Spleen (tissue), 11 donors: ENCODE measurements around the gene ICOS. TPM values are rescaled to one million over a fixed set of nuclear protein-coding genes. Genes with fewer than 3 reads are reported as not detected.
"Not testable (repeated sequence)": the region's sequence is repeated elsewhere in the genome, so short reads cannot be mapped to it uniquely, and the experiment has no call there.

Experiments used
- DNase-seq: peaks from one replicate; pipeline ENCODE4 v3.0.0-alpha.2; 2020
- H3K27ac ChIP-seq, 8 donors: fragments of 200-600 bp; sonication (generic) in 7 of 8; 1 replicate in 4 of 8; 2 replicates in 4 of 8; pipeline versions ENCODE4 v1.5.0 to v1.8.0; 2016 to 2021; ENCODE audit warnings: inconsistent platforms in 4 of 8, mild to moderate bottlenecking in 4 of 8, moderate library complexity in 1 of 8
- H3K27me3 ChIP-seq, 7 donors: fragments of 200-600 bp; sonication (generic) in 6 of 7; replicated peaks in 1 of 7; 1 replicate in 4 of 7; 2 replicates in 3 of 7; pipeline versions ENCODE4 v1.5.0 to v1.8.0; 2016 to 2021; ENCODE audit warnings: inconsistent platforms in 3 of 7, mild to moderate bottlenecking in 1 of 7
- H3K36me3 ChIP-seq, 6 donors: fragments of 200-600 bp; sonication (generic) in 5 of 6; 1 replicate in 4 of 6; 2 replicates in 2 of 6; pipeline versions ENCODE4 v1.5.0 to v1.8.0; 2016 to 2021; ENCODE audit warnings: inconsistent platforms in 2 of 6
- H3K4me1 ChIP-seq, 6 donors: fragments of 200-600 bp; sonication (generic) in 5 of 6; 1 replicate in 3 of 6; 2 replicates in 3 of 6; pipeline versions ENCODE4 v1.5.0 to v1.8.0; 2016 to 2021; ENCODE audit warnings: inconsistent platforms in 3 of 6
- H3K4me3 ChIP-seq, 8 donors: fragments of 200-600 bp; sonication (generic) in 7 of 8; 1 replicate in 4 of 8; 2 replicates in 4 of 8; pipeline versions ENCODE4 v1.5.0 to v1.8.0; 2016 to 2021; ENCODE audit warnings: inconsistent platforms in 4 of 8, mild to moderate bottlenecking in 4 of 8, moderate library complexity in 2 of 8
- H3K9me3 ChIP-seq, 8 donors: fragments of 200-600 bp; sonication (generic) in 7 of 8; 1 replicate in 4 of 8; 2 replicates in 4 of 8; pipeline versions ENCODE4 v1.5.0 to v1.8.0; 2016 to 2021; ENCODE audit warnings: inconsistent platforms in 4 of 8
- POLR2A ChIP-seq, 3 donors: fragments of 450-650 bp; IDR thresholded peaks; one replicate each; pipeline ENCODE4 v1.5.1; 2017; ENCODE audit warnings: antibody characterized with exemption in 3 of 3, mild to moderate bottlenecking in 1 of 3
- POLR2AphosphoS5 ChIP-seq, 3 donors: sonication (generic); formaldehyde crosslinking; IDR thresholded peaks; one replicate each; pipeline ENCODE4 v1.5.1; 2017; ENCODE audit warnings: antibody characterized with exemption in 3 of 3
- WGBS, 5 donors: extraction: QIAGEN DNeasy Blood & Tissue Kit in 3 of 5; methylation state at CpG; one replicate each; pipeline versions ENCODE4 v1.1.5 to v1.1.7; 2013 to 2018; 5-methylcytosine and 5-hydroxymethylcytosine counted together
- intact Hi-C: fragments of 100-400 bp; cut with DNase I; formaldehyde crosslinking; loops from one replicate; pipeline ENCODE4 v1.15.0; 2023; ENCODE audit warnings: low total_unique reads
- polyA plus RNA-seq, 3 donors: library from polyadenylated mRNA; stranded (reverse); fragments of 200-250 nt; gene quantifications; one replicate each; pipeline ENCODE4 v1.2.1, GENCODE V29; 2013
- total RNA-seq, 7 donors: library from RNA; depleted of rRNA in 3 of 7; stranded (reverse); fragments of >200 nt in 3 of 7; fragmentation: NEBNext Ultra II Directional in 4 of 7; extraction: Animal tissue kit (Norgen Biotek cat#: 25700) in 4 of 7; gene quantifications; one replicate each; pipeline versions ENCODE4 v1.1.0 to v1.2.1, GENCODE V29; 2016 to 2021
- TF ChIP-seq, protein P1 (sequence below), 11 experiments: fragments of 200-600 bp in 7 of 11; fragments of 450-650 bp in 4 of 11; sonication (generic) in 4 of 11; IDR thresholded peaks in 8 of 11; conservative IDR thresholded peaks in 3 of 11; 1 replicate in 7 of 11; 2 replicates in 4 of 11; pipeline versions ENCODE4 v1.4.0 to v1.8.0; 2016 to 2021; ENCODE audit warnings: antibody characterized with exemption in 11 of 11, inconsistent platforms in 4 of 11, mild to moderate bottlenecking in 1 of 11
- donor health status: healthy with polysubstance abuse.
- donor health status: DM: no; HTN: no; CAD: no; lungs with moderate emphysema.
- donor health status: DM: no; HTN: no; CAD: no.
- donor health status: Bipolar disorder and iron deficiency.
- donor health status: healthy.
- donor health status: DM: no; HTN: no; CAD: no.
- donor health status: DM: yes; HTN: yes; CAD: no.

Gene ICOS
- total and polyA plus RNA-seq, 10 donors: 1.2 to 5.0 (median 3.6) TPM

DNA sequence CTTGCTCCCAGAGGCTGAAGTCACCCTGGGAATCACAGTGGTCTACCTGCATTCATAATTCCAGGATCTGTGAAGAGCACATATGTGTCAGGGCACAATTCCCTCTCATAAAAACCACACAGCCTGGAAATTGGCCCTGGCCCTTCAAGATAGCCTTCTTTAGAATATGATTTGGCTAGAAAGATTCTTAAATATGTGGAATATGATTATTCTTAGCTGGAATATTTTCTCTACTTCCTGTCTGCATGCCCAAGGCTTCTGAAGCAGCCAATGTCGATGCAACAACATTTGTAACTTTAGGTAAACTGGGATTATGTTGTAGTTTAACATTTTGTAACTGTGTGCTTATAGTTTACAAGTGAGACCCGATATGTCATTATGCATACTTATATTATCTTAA is 24.2 kb downstream of the ICOS start:
- H3K9me3 ChIP-seq: no peaks in the 10 kb centered on the region
- H3K36me3 ChIP-seq: peaks cover 0 to 18% (median 0%) of the 10 kb centered on the region in 6 donors
- no peak overlapping the region for H3K4me3 ChIP-seq
- H3K27ac ChIP-seq: no peak overlapping the region
- intact Hi-C loops: no loop called here
- H3K27me3 ChIP-seq: no peaks in the 10 kb centered on the region
- WGBS, 5 donors: 85 to 94% (median 85%) methylated on average over 2 of the region's 2 CpGs
- no peak for DNase-seq
- TF ChIP-seq POLR2AphosphoS5 (IDR thresholded peaks at IDR 0.05) (no peak), POLR2A (IDR thresholded peaks at IDR 0.05) (no peak)
- TF ChIP-seq, protein P1, sequence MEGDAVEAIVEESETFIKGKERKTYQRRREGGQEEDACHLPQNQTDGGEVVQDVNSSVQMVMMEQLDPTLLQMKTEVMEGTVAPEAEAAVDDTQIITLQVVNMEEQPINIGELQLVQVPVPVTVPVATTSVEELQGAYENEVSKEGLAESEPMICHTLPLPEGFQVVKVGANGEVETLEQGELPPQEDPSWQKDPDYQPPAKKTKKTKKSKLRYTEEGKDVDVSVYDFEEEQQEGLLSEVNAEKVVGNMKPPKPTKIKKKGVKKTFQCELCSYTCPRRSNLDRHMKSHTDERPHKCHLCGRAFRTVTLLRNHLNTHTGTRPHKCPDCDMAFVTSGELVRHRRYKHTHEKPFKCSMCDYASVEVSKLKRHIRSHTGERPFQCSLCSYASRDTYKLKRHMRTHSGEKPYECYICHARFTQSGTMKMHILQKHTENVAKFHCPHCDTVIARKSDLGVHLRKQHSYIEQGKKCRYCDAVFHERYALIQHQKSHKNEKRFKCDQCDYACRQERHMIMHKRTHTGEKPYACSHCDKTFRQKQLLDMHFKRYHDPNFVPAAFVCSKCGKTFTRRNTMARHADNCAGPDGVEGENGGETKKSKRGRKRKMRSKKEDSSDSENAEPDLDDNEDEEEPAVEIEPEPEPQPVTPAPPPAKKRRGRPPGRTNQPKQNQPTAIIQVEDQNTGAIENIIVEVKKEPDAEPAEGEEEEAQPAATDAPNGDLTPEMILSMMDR (IDR thresholded peaks at IDR 0.05 in 8 of 11, conservative IDR thresholded peaks at IDR 0.05 in 3 of 11): no peak
- H3K4me1 ChIP-seq: no peaks in the 10 kb centered on the region

DNA sequence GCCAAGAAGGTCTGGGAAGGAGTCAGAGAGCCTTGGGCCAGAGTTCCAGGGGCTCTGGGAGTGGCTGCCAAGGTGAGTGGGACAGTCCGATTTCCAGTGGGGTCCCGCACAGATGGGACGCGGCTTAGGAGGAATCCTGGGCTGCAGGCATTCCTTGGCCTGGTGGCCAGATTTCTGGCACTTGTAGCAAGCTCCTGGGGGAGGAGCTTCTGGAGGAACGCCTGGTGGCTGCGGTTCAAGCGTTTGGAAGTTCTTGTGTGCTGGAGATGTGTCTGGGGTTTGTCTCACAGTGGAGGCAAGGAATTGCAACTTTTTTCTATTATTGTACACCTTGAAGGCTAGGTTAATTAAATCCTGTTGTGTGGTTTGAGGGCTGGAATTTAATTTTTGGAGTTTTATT is 28.6 kb downstream of the ICOS start:
- intact Hi-C loops: not testable (repeated sequence)

DNA sequence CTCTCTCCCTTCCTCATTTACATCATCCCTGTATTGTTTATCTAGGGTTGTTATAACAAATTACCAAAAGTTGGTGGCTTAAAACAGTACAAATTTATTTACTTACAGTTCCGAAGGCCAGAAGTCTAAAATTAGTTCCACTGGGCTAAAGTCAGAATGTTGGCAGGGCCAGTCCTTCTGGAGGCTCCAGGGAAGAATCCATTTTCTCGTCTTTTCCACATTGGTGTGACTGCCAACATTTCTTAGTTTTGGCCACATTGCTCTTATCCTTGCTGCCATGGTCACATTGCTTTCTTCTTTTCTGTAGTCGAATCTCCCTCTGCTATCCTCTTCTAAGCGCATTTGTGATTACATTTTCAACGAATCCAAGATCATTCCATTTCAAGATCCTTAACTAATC is 34.7 kb downstream of the ICOS start:
- no peaks in the 10 kb centered on the region for H3K36me3 ChIP-seq
- TF ChIP-seq, protein P1 (IDR thresholded peaks at IDR 0.05 in 8 of 11, conservative IDR thresholded peaks at IDR 0.05 in 3 of 11): no peak
- no peak for TF ChIP-seq POLR2AphosphoS5 (IDR thresholded peaks at IDR 0.05)
- no peak for TF ChIP-seq POLR2A (IDR thresholded peaks at IDR 0.05)
- no peak for DNase-seq
- H3K4me1 ChIP-seq: no peaks in the 10 kb centered on the region
- intact Hi-C loops: no loop called here
- no peaks in the 10 kb centered on the region for H3K27me3 ChIP-seq
- no peaks in the 10 kb centered on the region for H3K9me3 ChIP-seq
- 84 to 89% (median 85%) methylated on average over 5 of the region's 5 CpGs for WGBS, 5 donors
- H3K27ac ChIP-seq: no peak overlapping the region
- H3K4me3 ChIP-seq: no peak overlapping the region

More for the DNA sequence above, 28.6 kb downstream of the ICOS start:
- not testable (repeated sequence) for H3K4me3 ChIP-seq, H3K4me1 ChIP-seq, DNase-seq, H3K27ac ChIP-seq, H3K9me3 ChIP-seq, H3K27me3 ChIP-seq
- WGBS, 5 donors: 81 to 89% (median 81%) methylated on average over 3 to 7 of the region's 7 CpGs
- peaks cover 0 to 12% (median 0%) of the 10 kb centered on the region in 6 donors for H3K36me3 ChIP-seq

DNA sequence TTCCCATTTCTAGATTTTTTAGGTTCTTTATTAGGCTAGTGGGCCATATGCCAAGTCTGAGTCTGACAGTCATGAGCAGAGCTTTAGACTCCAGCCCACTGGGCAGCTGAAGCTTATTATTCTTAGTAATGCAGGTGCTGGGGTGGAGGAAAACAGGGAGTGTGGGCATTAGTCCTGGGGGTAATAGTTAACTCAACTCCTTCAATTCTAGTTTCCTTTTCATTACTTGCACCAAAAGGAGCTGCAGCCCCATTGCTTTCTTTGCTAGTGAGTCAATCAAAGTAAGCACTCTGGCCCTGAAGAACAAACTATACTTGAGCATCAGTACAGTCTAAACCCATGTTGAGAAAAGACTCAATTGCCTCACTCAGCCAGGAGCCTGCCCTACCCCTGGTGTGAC is 35.5 kb downstream of the ICOS start:
- DNase-seq: no peak
- H3K27me3 ChIP-seq: no peaks in the 10 kb centered on the region
- TF ChIP-seq POLR2A (IDR thresholded peaks at IDR 0.05) (no peak), POLR2AphosphoS5 (IDR thresholded peaks at IDR 0.05) (no peak)
- TF ChIP-seq, protein P1 (IDR thresholded peaks at IDR 0.05 in 8 of 11, conservative IDR thresholded peaks at IDR 0.05 in 3 of 11): no peak
- H3K4me3 ChIP-seq: no peak overlapping the region
- H3K36me3 ChIP-seq: no peaks in the 10 kb centered on the region
- intact Hi-C loops: no loop called here
- H3K9me3 ChIP-seq: no peaks in the 10 kb centered on the region
- H3K4me1 ChIP-seq: no peaks in the 10 kb centered on the region
- H3K27ac ChIP-seq: no peak overlapping the region

DNA sequence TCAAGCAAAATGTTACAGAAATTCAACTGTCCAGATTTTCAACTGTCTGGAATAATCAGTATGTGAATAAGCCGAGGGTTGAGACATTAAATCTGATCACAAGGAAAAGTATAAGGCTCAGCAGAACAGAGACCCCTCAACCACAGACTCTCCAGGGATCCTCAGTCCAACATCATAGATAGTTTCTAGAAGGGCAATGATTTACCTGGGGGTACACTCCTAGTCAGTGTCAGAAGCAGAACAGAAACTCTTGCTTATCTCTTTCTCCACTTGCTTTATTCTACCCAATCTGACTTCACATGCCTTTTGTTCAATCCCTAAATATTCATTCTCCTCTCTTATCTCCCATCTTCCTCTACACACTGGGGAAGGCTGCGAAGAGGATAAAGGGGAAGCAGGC is 36.4 kb downstream of the ICOS start:
- intact Hi-C loops: no loop called here
- TF ChIP-seq POLR2A (IDR thresholded peaks at IDR 0.05): no peak
- TF ChIP-seq, protein P1 (IDR thresholded peaks at IDR 0.05 in 8 of 11, conservative IDR thresholded peaks at IDR 0.05 in 3 of 11): no peak
- TF ChIP-seq POLR2AphosphoS5 (IDR thresholded peaks at IDR 0.05): no peak
- Histone ChIP-seq H3K36me3 (no peaks in the 10 kb centered on the region), H3K27me3 (no peaks in the 10 kb centered on the region), H3K4me1 (no peaks in the 10 kb centered on the region), H3K27ac (no peak overlapping the region), H3K4me3 (no peak overlapping the region), H3K9me3 (no peaks in the 10 kb centered on the region)
- no peak for DNase-seq
- WGBS, 5 donors: 85 to 96% (median 91%) methylated on average over 2 of the region's 2 CpGs
